ENCODE measurements around the gene DNMT3B. TPM values are rescaled to one million over a fixed set of nuclear protein-coding genes. Genes with fewer than 3 reads are reported as not detected.
"Not testable (repeated sequence)": the region's sequence is repeated elsewhere in the genome, so short reads cannot be mapped to it uniquely, and the experiment has no call there.

The DNMT3B gene
- total RNA-seq, 5 donors from 2014 or later (not counting 1 experiment from before 2014, with no cell fraction given): 0.56 to 1.7 (median 0.95) TPM

DNA sequence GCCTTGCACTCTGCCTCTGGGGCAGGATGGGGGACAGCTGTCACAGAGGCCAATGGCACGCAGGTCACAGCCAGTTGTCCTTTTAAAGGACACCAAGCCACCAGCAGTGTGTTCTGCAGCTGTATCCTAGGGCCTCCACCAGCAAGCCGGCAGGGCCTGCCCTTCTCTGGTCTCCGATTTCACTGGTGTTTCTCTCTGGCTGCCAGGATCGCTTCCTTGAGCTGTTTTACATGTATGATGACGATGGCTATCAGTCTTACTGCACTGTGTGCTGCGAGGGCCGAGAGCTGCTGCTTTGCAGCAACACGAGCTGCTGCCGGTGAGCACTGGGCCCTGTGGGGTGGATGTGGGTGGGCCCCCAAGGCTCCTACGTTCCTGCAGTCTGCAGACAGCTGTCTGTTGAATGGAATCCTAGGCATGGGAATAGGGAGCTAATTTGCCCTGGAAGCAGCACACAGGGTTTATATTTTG lies 34.8 kb downstream of the DNMT3B start:
- no peaks in the 10 kb centered on the region for H3K9me3 Mint-ChIP-seq
- H3K36me3 ChIP-seq (ENCODE audit: control insufficient read depth in 2 of 2, extremely low read depth in 1 of 2, insufficient read depth in 1 of 2, low read length in 1 of 2): no peaks in the 10 kb centered on the region
- H3K36me3 Mint-ChIP-seq: no peaks in the 10 kb centered on the region
- no peak overlapping the region for H3K27ac ChIP-seq (ENCODE audit: low read length)
- no peak overlapping the region for H3K4me3 ChIP-seq (ENCODE audit: control insufficient read depth in 1 of 2, extremely low read depth in 1 of 2, low read length in 1 of 2)
- peaks cover 22 to 43% of the 10 kb centered on the region in 2 experiments for H3K4me1 ChIP-seq (ENCODE audit: control insufficient read depth in 1 of 2, extremely low read depth in 1 of 2, insufficient read depth in 2 of 2, low read length in 2 of 2)
- no peaks in the 10 kb centered on the region for H3K9me3 ChIP-seq
- ChIA-PET POLR2A (no interaction called here), CTCF (no interaction called here)
- H3K27me3 Mint-ChIP-seq: no peaks in the 10 kb centered on the region
- H3K4me1 Mint-ChIP-seq: peaks cover 44 to 52% (median 51%) of the 10 kb centered on the region in 3 donors
- ATAC-seq (replicated peaks in 1 of 4) (no peak), DNase-seq (no peak)
- peak overlapping the region in 2 of 3 donors; percentile 25 to 50 for H3K4me3 Mint-ChIP-seq
- H3K27me3 ChIP-seq (replicated peaks in 1 of 2; ENCODE audit: control insufficient read depth in 2 of 2, extremely low read depth in 1 of 2, insufficient read depth in 2 of 2, low read length in 1 of 2): no peaks in the 10 kb centered on the region
- 87% methylated on average over 10 of the region's 10 CpGs for WGBS (ENCODE audit: insufficient coverage)
- peak overlapping the region; percentile 55 to 82 for H3K27ac Mint-ChIP-seq

DNA sequence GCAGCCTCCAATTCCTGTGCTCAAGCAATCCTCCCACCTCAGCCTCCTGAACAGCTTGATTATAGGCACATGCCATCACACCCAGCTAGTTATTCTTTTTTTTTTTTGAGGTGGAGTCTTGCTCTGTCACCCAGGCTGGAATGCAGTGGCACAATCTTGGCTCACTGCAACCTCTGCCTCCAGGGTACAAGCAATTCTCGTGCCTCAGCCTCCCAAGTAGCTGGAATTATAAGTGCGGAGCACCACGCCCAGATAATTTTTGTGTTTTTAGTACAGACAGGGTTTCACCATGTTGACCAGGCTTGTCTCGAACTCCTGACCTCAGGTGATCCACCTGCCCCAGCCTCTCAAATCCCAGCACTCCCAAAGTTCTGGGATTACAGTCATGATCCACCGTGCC lies 35.4 kb downstream of the DNMT3B start:
- DNase-seq: not testable (repeated sequence)
- peak overlapping the region in 1 of 2 donors; percentile 55 for H3K27ac Mint-ChIP-seq
- POLR2A ChIA-PET: interaction anchor here in 1 of 2 donors (0.6 kb wide), 1 partner anchor 22 kb away, joined by 4 read pairs; no protein-coding TSS in a partner anchor

DNA sequence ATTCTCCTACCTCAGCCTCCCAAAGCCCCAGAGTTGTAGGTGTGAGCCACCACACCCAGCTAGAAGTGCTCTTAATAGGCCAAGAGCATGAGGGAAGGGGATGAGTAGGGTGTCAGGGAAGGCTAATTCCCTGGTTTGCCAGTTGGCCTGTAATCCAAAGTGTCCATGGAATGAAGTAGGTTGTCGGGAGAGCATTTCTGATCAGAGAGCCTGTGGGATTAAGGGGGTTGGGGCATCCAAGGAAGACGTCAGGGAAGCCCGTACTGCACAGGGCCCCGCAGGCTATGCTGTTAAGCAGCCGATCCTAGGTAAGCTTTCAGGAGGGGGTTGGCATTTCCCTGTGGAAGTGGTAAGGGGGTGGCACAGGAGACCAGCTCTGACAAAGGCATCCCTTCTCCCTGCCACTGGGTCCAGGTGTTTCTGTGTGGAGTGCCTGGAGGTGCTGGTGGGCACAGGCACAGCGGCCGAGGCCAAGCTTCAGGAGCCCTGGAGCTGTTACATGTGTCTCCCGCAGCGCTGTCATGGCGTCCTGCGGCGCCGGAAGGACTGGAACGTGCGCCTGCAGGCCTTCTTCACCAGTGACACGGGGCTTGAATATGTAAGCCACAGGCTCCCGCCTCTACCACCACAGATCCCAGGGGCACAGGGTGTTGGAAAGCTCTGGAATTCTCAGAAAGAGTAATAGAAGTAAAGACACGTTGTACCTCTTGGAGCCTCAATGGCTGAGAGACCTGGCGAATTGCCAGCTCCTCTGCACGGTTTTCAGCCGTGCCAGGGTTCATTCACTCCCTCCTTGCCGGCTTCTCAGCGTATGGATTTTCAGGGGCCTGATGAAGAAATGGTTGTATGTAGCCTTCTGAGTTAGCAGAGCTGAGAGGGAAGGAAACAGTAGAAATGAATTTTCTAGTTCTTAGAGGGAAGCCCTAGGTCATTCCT lies 36.1 kb downstream of the DNMT3B start:
- no peak overlapping the region for H3K4me3 Mint-ChIP-seq
- peaks cover 31 to 39% (median 38%) of the 10 kb centered on the region in 3 donors for H3K4me1 Mint-ChIP-seq
- 91% methylated on average over 18 of the region's 23 CpGs for WGBS (ENCODE audit: insufficient coverage)
- H3K36me3 ChIP-seq (ENCODE audit: control insufficient read depth in 2 of 2, extremely low read depth in 1 of 2, insufficient read depth in 1 of 2, low read length in 1 of 2): no peaks in the 10 kb centered on the region
- no peak for DNase-seq
- H3K36me3 Mint-ChIP-seq: no peaks in the 10 kb centered on the region
- H3K27ac ChIP-seq (ENCODE audit: low read length): no peak overlapping the region
- ChIA-PET POLR2A (interaction anchor here in 1 of 2 donors (0.6 kb wide), 1 partner anchor 21 kb away, joined by 4 read pairs; no protein-coding TSS in a partner anchor), CTCF (interaction anchor here (0.7 to 0.9 kb wide), 2 partner anchors 84 to 126 kb away, joined by 3 to 5 read pairs; no protein-coding TSS in a partner anchor)
- ATAC-seq (replicated peaks in 1 of 4): no peak
- H3K4me3 ChIP-seq (ENCODE audit: control insufficient read depth in 1 of 2, extremely low read depth in 1 of 2, low read length in 1 of 2): no peak overlapping the region
- no peaks in the 10 kb centered on the region for H3K9me3 Mint-ChIP-seq
- no peaks in the 10 kb centered on the region for H3K27me3 ChIP-seq (replicated peaks in 1 of 2; ENCODE audit: control insufficient read depth in 2 of 2, extremely low read depth in 1 of 2, insufficient read depth in 2 of 2, low read length in 1 of 2)
- H3K4me1 ChIP-seq (ENCODE audit: control insufficient read depth in 1 of 2, extremely low read depth in 1 of 2, insufficient read depth in 2 of 2, low read length in 2 of 2): peaks cover 12 to 31% of the 10 kb centered on the region in 2 experiments
- peak overlapping the region in 1 of 2 donors; percentile 55 for H3K27ac Mint-ChIP-seq
- no peaks in the 10 kb centered on the region for H3K9me3 ChIP-seq
- no peaks in the 10 kb centered on the region for H3K27me3 Mint-ChIP-seq

More for the DNA sequence above, 35.4 kb downstream of the DNMT3B start:
- not testable (repeated sequence) for H3K4me3 Mint-ChIP-seq; H3K36me3 ChIP-seq (ENCODE audit: control insufficient read depth in 2 of 2, extremely low read depth in 1 of 2, insufficient read depth in 1 of 2, low read length in 1 of 2); H3K36me3 Mint-ChIP-seq; H3K4me3 ChIP-seq (ENCODE audit: control insufficient read depth in 1 of 2, extremely low read depth in 1 of 2, low read length in 1 of 2); H3K27ac ChIP-seq (ENCODE audit: low read length); H3K27me3 ChIP-seq (replicated peaks in 1 of 2; ENCODE audit: control insufficient read depth in 2 of 2, extremely low read depth in 1 of 2, insufficient read depth in 2 of 2, low read length in 1 of 2); H3K27me3 Mint-ChIP-seq; ATAC-seq (replicated peaks in 1 of 4); H3K9me3 ChIP-seq; H3K9me3 Mint-ChIP-seq
- CTCF ChIA-PET: interaction anchor here (0.7 to 0.9 kb wide), 2 partner anchors 85 to 125 kb away, joined by 3 to 5 read pairs; no protein-coding TSS in a partner anchor
- peaks cover 38 to 46% (median 45%) of the 10 kb centered on the region in 3 donors for H3K4me1 Mint-ChIP-seq
- H3K4me1 ChIP-seq (ENCODE audit: control insufficient read depth in 1 of 2, extremely low read depth in 1 of 2, insufficient read depth in 2 of 2, low read length in 2 of 2): peaks cover 19 to 39% of the 10 kb centered on the region in 2 experiments
- WGBS (ENCODE audit: insufficient coverage): 86% methylated on average over 1 of the region's 5 CpGs

DNA sequence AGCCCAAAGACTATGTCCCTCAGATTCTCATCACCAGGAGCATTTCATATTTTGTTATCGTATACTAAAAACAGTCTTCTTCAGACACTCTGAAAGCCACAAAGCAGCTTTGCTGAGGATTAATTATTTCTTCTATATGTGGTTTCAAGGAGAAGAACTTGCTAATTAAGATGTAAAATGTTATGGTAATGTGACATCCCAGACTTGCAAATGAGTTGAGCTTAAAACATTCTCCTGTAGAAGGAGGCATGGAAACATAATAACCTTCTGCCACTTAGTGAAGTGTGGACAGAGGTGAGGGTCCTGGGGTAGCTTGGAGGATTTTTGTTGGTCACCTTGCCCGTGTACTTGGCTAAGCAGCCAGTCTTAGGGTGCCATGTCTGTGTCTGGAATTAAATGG lies 40.9 kb downstream of the DNMT3B start:
- POLR2A ChIA-PET: no interaction called here
- H3K4me1 Mint-ChIP-seq: no peaks in the 10 kb centered on the region
- Histone ChIP-seq H3K27me3 (replicated peaks in 1 of 2; ENCODE audit: control insufficient read depth in 2 of 2, extremely low read depth in 1 of 2, insufficient read depth in 2 of 2, low read length in 1 of 2) (no peaks in the 10 kb centered on the region), H3K36me3 (ENCODE audit: control insufficient read depth in 2 of 2, extremely low read depth in 1 of 2, insufficient read depth in 1 of 2, low read length in 1 of 2) (no peaks in the 10 kb centered on the region), H3K9me3 (no peaks in the 10 kb centered on the region), H3K4me3 (ENCODE audit: control insufficient read depth in 1 of 2, extremely low read depth in 1 of 2, low read length in 1 of 2) (no peak overlapping the region), H3K27ac (ENCODE audit: low read length) (no peak overlapping the region), H3K4me1 (ENCODE audit: control insufficient read depth in 1 of 2, extremely low read depth in 1 of 2, insufficient read depth in 2 of 2, low read length in 2 of 2) (no peaks in the 10 kb centered on the region)
- 90% methylated on average over 1 of the region's 2 CpGs for WGBS (ENCODE audit: insufficient coverage)
- H3K4me3 Mint-ChIP-seq: no peak overlapping the region
- no peak overlapping the region for H3K27ac Mint-ChIP-seq
- no peaks in the 10 kb centered on the region for H3K9me3 Mint-ChIP-seq
- ATAC-seq (replicated peaks in 1 of 4): no peak
- CTCF ChIA-PET: no interaction called here
- no peak for DNase-seq
- no peaks in the 10 kb centered on the region for H3K36me3 Mint-ChIP-seq
- no peaks in the 10 kb centered on the region for H3K27me3 Mint-ChIP-seq

DNA sequence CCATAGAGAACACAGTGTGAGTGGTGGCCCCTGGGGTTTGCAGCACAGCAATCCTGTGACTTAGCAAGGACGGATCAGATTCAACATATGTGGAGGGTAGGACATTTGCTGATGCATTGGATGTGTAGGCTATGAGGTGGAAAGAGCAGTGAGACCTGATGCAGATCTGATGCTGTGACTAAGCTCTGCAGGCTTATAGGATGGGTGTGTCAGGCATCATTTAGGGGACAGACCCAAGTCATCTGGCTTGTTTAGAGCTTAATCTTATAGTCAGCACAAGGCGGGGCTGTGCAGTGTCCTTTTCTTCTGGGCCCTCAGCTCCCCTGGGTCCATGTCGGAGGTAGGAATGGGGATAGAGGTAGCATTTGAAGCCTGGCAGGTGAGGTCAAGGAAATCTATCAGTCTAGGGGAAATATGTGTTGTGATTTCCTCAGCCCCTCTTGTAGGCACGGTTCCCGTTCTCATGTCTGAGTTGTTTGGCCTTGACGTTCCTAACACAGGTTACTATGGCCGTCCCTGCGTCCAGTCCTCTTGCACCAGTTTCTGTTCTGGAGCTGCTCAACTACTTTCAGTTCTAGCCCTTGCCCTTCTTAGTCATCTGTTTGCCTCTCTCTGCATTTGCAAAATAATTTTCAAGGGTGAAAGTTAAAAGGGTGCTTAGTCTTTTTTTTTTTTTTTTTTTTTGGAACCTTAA lies 42.0 kb downstream of the DNMT3B start:
- POLR2A ChIA-PET: interaction anchor here in 1 of 2 donors (0.5 kb wide), 1 partner anchor 551 kb away, joined by 5 read pairs; no protein-coding TSS in a partner anchor
- Mint-ChIP-seq H3K36me3 (no peaks in the 10 kb centered on the region), H3K4me1 (no peaks in the 10 kb centered on the region), H3K27me3 (no peaks in the 10 kb centered on the region), H3K27ac (no peak overlapping the region), H3K9me3 (no peaks in the 10 kb centered on the region), H3K4me3 (no peak overlapping the region)
- ATAC-seq (replicated peaks in 1 of 4) (no peak), DNase-seq (no peak)
- Histone ChIP-seq H3K36me3 (ENCODE audit: control insufficient read depth in 2 of 2, extremely low read depth in 1 of 2, insufficient read depth in 1 of 2, low read length in 1 of 2) (no peaks in the 10 kb centered on the region), H3K27me3 (replicated peaks in 1 of 2; ENCODE audit: control insufficient read depth in 2 of 2, extremely low read depth in 1 of 2, insufficient read depth in 2 of 2, low read length in 1 of 2) (no peaks in the 10 kb centered on the region), H3K4me1 (ENCODE audit: control insufficient read depth in 1 of 2, extremely low read depth in 1 of 2, insufficient read depth in 2 of 2, low read length in 2 of 2) (no peaks in the 10 kb centered on the region), H3K9me3 (no peaks in the 10 kb centered on the region), H3K27ac (ENCODE audit: low read length) (no peak overlapping the region), H3K4me3 (ENCODE audit: control insufficient read depth in 1 of 2, extremely low read depth in 1 of 2, low read length in 1 of 2) (no peak overlapping the region)
- CTCF ChIA-PET: interaction anchor here in 1 of 2 donors (0.5 kb wide), 1 partner anchor 23 kb away, joined by 3 read pairs; no protein-coding TSS in a partner anchor
- 94% methylated on average over 7 of the region's 8 CpGs for WGBS (ENCODE audit: insufficient coverage)

DNA sequence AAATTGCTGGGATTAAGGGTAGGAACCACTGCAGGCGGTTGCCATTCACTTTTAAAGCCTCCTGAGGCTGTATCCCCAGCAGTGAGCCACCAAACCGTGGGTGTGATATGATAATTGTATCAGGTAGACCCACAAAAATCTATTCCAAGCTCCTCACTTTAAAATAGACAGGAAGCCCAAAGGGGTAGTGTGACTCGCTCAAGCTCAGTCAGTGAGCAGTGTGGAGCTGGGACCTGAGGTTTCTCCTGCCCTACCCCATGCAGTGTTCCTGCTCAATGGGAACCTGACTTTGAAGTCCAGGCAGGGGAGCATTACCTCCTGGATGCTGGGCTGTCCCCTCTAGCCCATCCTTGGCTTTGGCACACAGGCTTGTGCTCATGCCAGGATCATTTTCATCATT lies 42.6 kb downstream of the DNMT3B start:
- ATAC-seq (replicated peaks in 1 of 4) (no peak), DNase-seq (no peak)
- H3K9me3 ChIP-seq: no peaks in the 10 kb centered on the region
- ChIA-PET CTCF (no interaction called here), POLR2A (no interaction called here)
- no peaks in the 10 kb centered on the region for H3K9me3 Mint-ChIP-seq
- no peak overlapping the region for H3K27ac Mint-ChIP-seq
- no peak overlapping the region for H3K27ac ChIP-seq (ENCODE audit: low read length)
- H3K4me1 Mint-ChIP-seq: no peaks in the 10 kb centered on the region
- no peaks in the 10 kb centered on the region for H3K27me3 ChIP-seq (replicated peaks in 1 of 2; ENCODE audit: control insufficient read depth in 2 of 2, extremely low read depth in 1 of 2, insufficient read depth in 2 of 2, low read length in 1 of 2)
- no peaks in the 10 kb centered on the region for H3K4me1 ChIP-seq (ENCODE audit: control insufficient read depth in 1 of 2, extremely low read depth in 1 of 2, insufficient read depth in 2 of 2, low read length in 2 of 2)
- no peak overlapping the region for H3K4me3 Mint-ChIP-seq
- H3K27me3 Mint-ChIP-seq: no peaks in the 10 kb centered on the region
- 100% methylated on average over 1 of the region's 3 CpGs for WGBS (ENCODE audit: insufficient coverage)
- H3K36me3 Mint-ChIP-seq: no peaks in the 10 kb centered on the region
- H3K36me3 ChIP-seq (ENCODE audit: control insufficient read depth in 2 of 2, extremely low read depth in 1 of 2, insufficient read depth in 1 of 2, low read length in 1 of 2): no peaks in the 10 kb centered on the region
- no peak overlapping the region for H3K4me3 ChIP-seq (ENCODE audit: control insufficient read depth in 1 of 2, extremely low read depth in 1 of 2, low read length in 1 of 2)

Data from T-cell (primary cell).